Measurements from ENCODE around the gene SLFNL1.

The SLFNL1 gene

GRCh38 chr1:41015281-41015896 lies 6.1 kb downstream of the SLFNL1 start:
- no peak for DNase-seq (ENCODE audit: low read depth)
- no peak overlapping the region for H3K4me3 ChIP-seq (ENCODE audit: low read depth, low read length)

GRCh38 chr1:41014871-41015270 lies 6.7 kb downstream of the SLFNL1 start:
- no peak for DNase-seq (ENCODE audit: low read depth)

More at GRCh38 chr1:41015281-41015896, 6.1 kb downstream of the SLFNL1 start:
- no peak for TF ChIP-seq CTCF (IDR thresholded peaks at IDR 0.05; ENCODE audit: insufficient read depth, low read depth, low read length, missing control alignments)

DNA sequence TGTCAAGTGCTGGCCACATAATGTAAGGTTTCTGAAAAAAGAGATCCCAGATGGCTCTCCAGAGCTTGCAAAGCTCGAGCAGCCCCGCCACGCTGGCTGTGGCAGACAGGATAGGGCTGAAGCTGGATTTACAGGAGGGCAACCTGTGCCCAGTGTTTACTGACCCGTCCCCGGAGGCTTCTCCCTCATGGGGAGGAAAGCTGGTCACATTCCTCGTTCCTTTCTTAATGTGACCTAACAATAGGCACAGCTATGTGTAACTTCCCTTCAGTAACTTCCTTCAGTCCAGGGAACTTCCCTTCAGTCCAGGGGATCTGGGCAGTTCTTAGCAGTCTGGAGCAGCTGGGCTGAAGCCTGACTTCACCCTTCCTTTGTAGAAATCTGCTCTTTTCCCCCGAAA lies 7.7 kb downstream of the SLFNL1 start:
- DNase-seq (ENCODE audit: low read depth): no peak
- no peak overlapping the region for H3K4me3 ChIP-seq (ENCODE audit: low read depth, low read length)
- no peak for TF ChIP-seq CTCF (IDR thresholded peaks at IDR 0.05; ENCODE audit: insufficient read depth, low read depth, low read length, missing control alignments)

More at GRCh38 chr1:41014871-41015270, 6.7 kb downstream of the SLFNL1 start:
- no peak for TF ChIP-seq CTCF (IDR thresholded peaks at IDR 0.05; ENCODE audit: insufficient read depth, low read depth, low read length, missing control alignments)
- no peak overlapping the region for H3K4me3 ChIP-seq (ENCODE audit: low read depth, low read length)

DNA sequence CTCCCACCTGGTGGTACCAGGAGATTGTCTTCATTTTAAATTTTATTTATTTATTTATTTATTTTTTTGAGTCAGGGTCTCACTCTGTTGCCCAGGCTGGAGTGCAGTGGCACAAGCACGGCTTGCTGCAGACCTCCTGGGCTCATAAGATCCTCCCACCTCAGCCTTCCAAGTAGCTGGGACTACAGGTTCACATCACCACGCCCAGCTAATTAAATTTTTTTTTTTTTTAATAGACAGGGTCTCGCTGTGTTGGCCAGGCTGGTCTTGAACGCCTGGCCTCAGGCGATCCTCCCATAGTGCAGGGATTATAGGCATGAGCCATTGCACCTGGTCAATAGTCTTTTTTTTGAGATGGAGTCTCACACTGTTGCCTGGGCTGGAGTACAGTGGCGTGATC lies 8.5 kb downstream of the SLFNL1 start:
- H3K4me3 ChIP-seq (ENCODE audit: low read depth, low read length): no peak overlapping the region
- no peak for DNase-seq (ENCODE audit: low read depth)
- TF ChIP-seq CTCF (IDR thresholded peaks at IDR 0.05; ENCODE audit: insufficient read depth, low read depth, low read length, missing control alignments): no peak

GRCh38 chr1:41010345-41010744 lies 11.2 kb downstream of the SLFNL1 start:
- no peak for TF ChIP-seq CTCF (IDR thresholded peaks at IDR 0.05; ENCODE audit: insufficient read depth, low read depth, low read length, missing control alignments)
- no peak for DNase-seq (ENCODE audit: low read depth)

DNA sequence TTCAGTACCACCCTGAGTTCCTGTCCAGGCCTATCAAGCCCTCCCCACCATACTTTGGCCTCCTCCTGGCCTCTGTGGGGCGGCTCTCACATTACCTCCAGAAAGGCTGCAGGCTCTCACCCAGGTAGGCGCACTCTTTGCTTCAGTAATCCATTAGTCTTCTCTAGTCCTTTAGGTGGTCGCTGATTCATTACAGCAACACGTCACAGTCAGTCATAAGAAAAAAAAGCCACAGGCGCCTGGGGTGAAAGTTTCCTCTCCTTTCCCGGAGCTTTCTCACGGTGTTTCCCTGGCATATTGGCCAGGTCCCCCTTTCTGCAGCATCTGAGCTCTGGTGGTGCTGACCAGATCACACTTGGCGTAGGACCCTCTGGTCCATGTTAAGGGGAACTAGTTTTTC lies 12.1 kb downstream of the SLFNL1 start:
- no peak overlapping the region for H3K4me3 ChIP-seq (ENCODE audit: low read depth, low read length)
- TF ChIP-seq CTCF (IDR thresholded peaks at IDR 0.05; ENCODE audit: insufficient read depth, low read depth, low read length, missing control alignments): no peak
- no peak for DNase-seq (ENCODE audit: low read depth)

More at GRCh38 chr1:41010345-41010744, 11.2 kb downstream of the SLFNL1 start:
- H3K4me3 ChIP-seq (ENCODE audit: low read depth, low read length): no peak overlapping the region

Data from GM12865 (cell line).